ENCODE results near the gene UGT1A7. TPM values are rescaled to one million over a fixed set of nuclear protein-coding genes. Genes with fewer than 3 reads are reported as not detected.

Gene UGT1A7
- total RNA-seq, 6 donors from 2014 or later, result not detected

- 61 to 81% methylated on average over 3 of the region's 3 CpGs for WGBS, 2 donors
- Histone ChIP-seq H3K4me1 (no peaks in the 10 kb centered on the region), H3K9me3 (no peaks in the 10 kb centered on the region), H3K27me3 (no peaks in the 10 kb centered on the region), H3K27ac (no peak overlapping the region), H3K4me3 (no peak overlapping the region), H3K36me3 (no peaks in the 10 kb centered on the region)
- ATAC-seq (ENCODE audit: low FRiP score in 2 of 2) (no peak), DNase-seq (no peak)
- TF ChIP-seq POLR2AphosphoS5 (IDR thresholded peaks at IDR 0.05) (no peak), EP300 (IDR thresholded peaks at IDR 0.05) (no peak), CTCF (IDR thresholded peaks at IDR 0.05) (no peak)
Measured at GRCh38 chr2:233802132-233802815, 120.6 kb downstream of the UGT1A7 start.

GRCh38 chr2:233803292-233803911 lies 121.7 kb downstream of the UGT1A7 start:
- 58 to 80% methylated on average over 1 to 2 of the region's 2 CpGs for WGBS, 2 donors

GRCh38 chr2:233803994-233804393 lies 122.3 kb downstream of the UGT1A7 start:
- H3K9me3 ChIP-seq, result no peaks in the 10 kb centered on the region
- H3K27ac ChIP-seq, result no peak overlapping the region
- H3K27me3 ChIP-seq, result no peaks in the 10 kb centered on the region
- ATAC-seq (ENCODE audit: low FRiP score in 2 of 2) (no peak), DNase-seq (peak in 1 of 2 donors; percentile 15)
- 67 to 80% methylated on average over 1 to 8 of the region's 8 CpGs for WGBS, 2 donors
- no peaks in the 10 kb centered on the region for H3K4me1 ChIP-seq
- TF ChIP-seq CTCF (IDR thresholded peaks at IDR 0.05) (no peak), POLR2A (IDR thresholded peaks at IDR 0.05) (no peak), EP300 (IDR thresholded peaks at IDR 0.05) (no peak), POLR2AphosphoS5 (IDR thresholded peaks at IDR 0.05) (no peak)
- no peak overlapping the region for H3K4me3 ChIP-seq
- H3K36me3 ChIP-seq, result no peaks in the 10 kb centered on the region

More at GRCh38 chr2:233803292-233803911, 121.7 kb downstream of the UGT1A7 start:
- Histone ChIP-seq H3K4me1 (no peaks in the 10 kb centered on the region), H3K36me3 (no peaks in the 10 kb centered on the region), H3K27me3 (no peaks in the 10 kb centered on the region), H3K9me3 (no peaks in the 10 kb centered on the region), H3K27ac (no peak overlapping the region), H3K4me3 (no peak overlapping the region)
- ATAC-seq (ENCODE audit: low FRiP score in 2 of 2), result no peak
- TF ChIP-seq POLR2AphosphoS5 (IDR thresholded peaks at IDR 0.05), result no peak
- TF ChIP-seq POLR2A (IDR thresholded peaks at IDR 0.05), result no peak
- no peak for DNase-seq

- Histone ChIP-seq H3K9me3 (no peaks in the 10 kb centered on the region), H3K27ac (no peak overlapping the region), H3K36me3 (no peaks in the 10 kb centered on the region), H3K4me1 (no peaks in the 10 kb centered on the region), H3K27me3 (no peaks in the 10 kb centered on the region), H3K4me3 (no peak overlapping the region)
- TF ChIP-seq EP300 (IDR thresholded peaks at IDR 0.05) (no peak), POLR2AphosphoS5 (IDR thresholded peaks at IDR 0.05) (no peak), POLR2A (IDR thresholded peaks at IDR 0.05) (no peak), CTCF (IDR thresholded peaks at IDR 0.05) (no peak)
- no peak for ATAC-seq (ENCODE audit: low FRiP score in 2 of 2)
- WGBS, 2 donors, result 67 to 69% methylated on average over 11 of the region's 12 CpGs
- DNase-seq, result peak in 1 of 2 donors; percentile 14
Measured at GRCh38 chr2:233807215-233807865, 125.6 kb downstream of the UGT1A7 start.
